Neural cell (in vitro differentiated cells): ENCODE results near the gene TBX18. TPM values are rescaled to one million over a fixed set of nuclear protein-coding genes. Genes with fewer than 3 reads are reported as not detected.

ENCODE experiments used
- H2AFZ ChIP-seq: fragments of 200-600, 300-800 bp; sonication (generic), shearing (Covaris generic); 2 replicates; pipeline ENCODE4 v1.6.0; 2014; ENCODE audit warnings: low read depth, mild to moderate bottlenecking, antibody characterized with exemption, low read length, moderate library complexity
- H3F3A ChIP-seq: fragments of 200-600 bp; shearing (Covaris generic); 2 replicates; pipeline ENCODE4 v1.6.1; 2016; ENCODE audit warnings: mild to moderate bottlenecking, moderate library complexity, mixed read lengths, antibody characterized with exemption, low read length; ENCODE audit not compliant: insufficient read depth, poor library complexity, severe bottlenecking
- H3K27ac ChIP-seq: fragments of 200-600, 300-800 bp; sonication (generic), shearing (Covaris generic); 2 replicates; pipeline ENCODE4 v1.5.1; 2014; ENCODE audit warnings: mild to moderate bottlenecking, low read length, moderate library complexity
- H3K27me3 ChIP-seq: fragments of 300-800, 200-600 bp; sonication (generic), shearing (Covaris generic); 2 replicates; pipeline ENCODE4 v1.6.0; 2014; ENCODE audit warnings: mild to moderate bottlenecking, low read depth, low read length, moderate library complexity; ENCODE audit not compliant: insufficient read depth
- H3K36me3 ChIP-seq: fragments of 300-800, 200-600 bp; sonication (generic), shearing (Covaris generic); 2 replicates; pipeline ENCODE4 v1.5.1; 2014; ENCODE audit warnings: mild to moderate bottlenecking, antibody characterized with exemption, low read length, moderate library complexity; ENCODE audit not compliant: insufficient read depth
- H3K4me2 ChIP-seq: fragments of 300-800, 200-600 bp; sonication (generic), shearing (Covaris generic); 2 replicates; pipeline ENCODE4 v1.6.0; 2014; ENCODE audit warnings: mild to moderate bottlenecking, low read length
- H3K4me3 ChIP-seq: fragments of 300-800, 200-600 bp; sonication (generic), shearing (Covaris generic); 2 replicates; pipeline ENCODE4 v1.5.1; 2014; ENCODE audit warnings: mild to moderate bottlenecking, low read length, moderate library complexity
- H3K79me2 ChIP-seq: fragments of 200-600 bp; shearing (Covaris generic); replicated peaks from 2 replicates; pipeline ENCODE4 v1.6.0; 2014; ENCODE audit warnings: mild to moderate bottlenecking, low read length, moderate library complexity; ENCODE audit not compliant: insufficient read depth
- H3K9ac ChIP-seq: fragments of 300-800, 200-600 bp; sonication (generic), shearing (Covaris generic); 2 replicates; pipeline ENCODE4 v1.6.1; 2016; ENCODE audit warnings: mild to moderate bottlenecking, low read length, mixed read lengths
- H3K9me2 ChIP-seq: fragments of 200-600 bp; shearing (Covaris generic); 2 replicates; pipeline ENCODE4 v1.6.1; 2016; ENCODE audit warnings: mild to moderate bottlenecking, low read length, mixed read lengths; ENCODE audit not compliant: insufficient read depth
- H3K9me3 ChIP-seq: fragments of 200-600, 300-800 bp; sonication (generic), shearing (Covaris generic); 2 replicates; pipeline ENCODE4 v1.6.1; 2016; ENCODE audit warnings: mild to moderate bottlenecking, mixed run types, low read length, moderate library complexity, mixed read lengths
- H4K20me1 ChIP-seq: fragments of 200-600 bp; shearing (Covaris generic); 2 replicates; pipeline ENCODE4 v1.6.1; 2016; ENCODE audit warnings: mild to moderate bottlenecking, mixed run types; ENCODE audit not compliant: insufficient read depth
- CTCF ChIP-seq: fragments of 450-650 bp; IDR thresholded peaks from 2 replicates; pipeline ENCODE4 v1.5.1; 2014; ENCODE audit warnings: antibody characterized with exemption, mild to moderate bottlenecking, moderate library complexity; ENCODE audit not compliant: poor library complexity, severe bottlenecking
- EP300 ChIP-seq: fragments of 450-650 bp; conservative IDR thresholded peaks from 2 replicates; pipeline ENCODE4 v1.6.1; 2014; ENCODE audit warnings: antibody characterized with exemption, mild to moderate bottlenecking, moderate library complexity; ENCODE audit not compliant: poor library complexity, severe bottlenecking
- EZH2 ChIP-seq: fragments of 200-600, 300-800 bp; shearing (Covaris generic), sonication (generic); IDR thresholded peaks from 2 replicates; pipeline ENCODE4 v1.6.1; 2014; ENCODE audit warnings: antibody characterized with exemption, low read length, borderline replicate concordance, mild to moderate bottlenecking; ENCODE audit not compliant: insufficient read depth, poor library complexity, severe bottlenecking
- MXI1 ChIP-seq: fragments of 450-650 bp; conservative IDR thresholded peaks from 2 replicates; pipeline ENCODE4 v1.6.1; 2014; ENCODE audit warnings: antibody characterized with exemption, mild to moderate bottlenecking; ENCODE audit not compliant: poor library complexity, severe bottlenecking
- POLR2AphosphoS5 ChIP-seq: IDR thresholded peaks from 2 replicates; pipeline ENCODE4 v1.6.1; 2012
- RAD21 ChIP-seq: fragments of 450-650 bp; conservative IDR thresholded peaks from 2 replicates; pipeline ENCODE4 v1.6.1; 2014; ENCODE audit warnings: antibody characterized with exemption, mild to moderate bottlenecking, moderate library complexity
- REST ChIP-seq: IDR thresholded peaks from 2 replicates; pipeline ENCODE4 v1.6.1; 2012; ENCODE audit warnings: borderline replicate concordance
- SMC3 ChIP-seq: fragments of 450-650 bp; conservative IDR thresholded peaks from 2 replicates; pipeline ENCODE4 v1.6.1; 2014; ENCODE audit warnings: antibody characterized with exemption, mild to moderate bottlenecking, moderate library complexity; ENCODE audit not compliant: poor library complexity
- TAF1 ChIP-seq: IDR thresholded peaks from 2 replicates; pipeline ENCODE4 v1.6.1; 2012; ENCODE audit warnings: low read depth
- polyA plus RNA-seq: library from polyadenylated mRNA; depleted of rRNA; stranded (reverse); fragments of >200 nt; gene quantifications from 2 replicates; pipeline ENCODE4 v1.2.3, GENCODE V29; 2014

TBX18 gene
- polyA plus RNA-seq, 1 donor from 2014 or later = not detected

- Histone ChIP-seq H3K27me3 (no peaks in the 10 kb centered on the region), H4K20me1 (no peaks in the 10 kb centered on the region), H3K79me2 (no peaks in the 10 kb centered on the region), H3K27ac (no peak overlapping the region), H2AFZ (no peak overlapping the region), H3K9me2 (no peaks in the 10 kb centered on the region), H3F3A (no peaks in the 10 kb centered on the region), H3K9ac (no peak overlapping the region), H3K4me3 (no peak overlapping the region), H3K36me3 (no peaks in the 10 kb centered on the region), H3K4me2 (no peak overlapping the region), H3K9me3 (no peaks in the 10 kb centered on the region)
- TF ChIP-seq TAF1 (no peak), CTCF (peak; percentile 16), POLR2AphosphoS5 (no peak)
Observed at GRCh38 chr6:84685983-84686584, 78.3 kb downstream of the TBX18 start.

- H4K20me1 ChIP-seq = no peaks in the 10 kb centered on the region
- H3K9me3 ChIP-seq = no peaks in the 10 kb centered on the region
- no peak overlapping the region for H3K9ac ChIP-seq
- no peaks in the 10 kb centered on the region for H3K9me2 ChIP-seq
- H3K4me3 ChIP-seq = no peak overlapping the region
- no peak overlapping the region for H3K4me2 ChIP-seq
- no peaks in the 10 kb centered on the region for H3K79me2 ChIP-seq
- no peaks in the 10 kb centered on the region for H3K27me3 ChIP-seq
- no peaks in the 10 kb centered on the region for H3K36me3 ChIP-seq
- TF ChIP-seq RAD21 = no peak
- no peak for TF ChIP-seq EP300
- no peak for TF ChIP-seq EZH2
- no peak for TF ChIP-seq MXI1
- no peak for TF ChIP-seq POLR2AphosphoS5
- no peak for TF ChIP-seq TAF1
- no peak for TF ChIP-seq REST
- no peak for TF ChIP-seq CTCF
- no peak for TF ChIP-seq SMC3
- no peak overlapping the region for H3K27ac ChIP-seq
- no peak overlapping the region for H2AFZ ChIP-seq
- H3F3A ChIP-seq = no peaks in the 10 kb centered on the region
Observed at GRCh38 chr6:84681693-84682326, 82.6 kb downstream of the TBX18 start.
